PFSK-1 (cell line): ENCODE results near the gene MAST4.

ENCODE experiments used
- FOXP2 ChIP-seq: optimal IDR thresholded peaks from 2 replicates; pipeline ENCODE3; 2011; ENCODE audit warnings: borderline replicate concordance, control low read depth, inconsistent platforms; ENCODE audit not compliant: insufficient read depth; ENCODE audit errors: extremely low read length, extremely low read depth
- POLR2AphosphoS5 ChIP-seq: IDR thresholded peaks from 2 replicates; pipeline ENCODE4 v1.6.1; 2012; ENCODE audit warnings: low read depth, mild to moderate bottlenecking, control low read depth, low read length, moderate library complexity
- REST ChIP-seq, 2 experiments: IDR thresholded peaks; 2 replicates each; pipeline versions ENCODE4 v1.6.1 to v1.8.0; 2011 to 2012; ENCODE audit warnings: low read depth in 2 of 2, low read length in 2 of 2, control low read depth in 1 of 2, inconsistent platforms in 1 of 2, mild to moderate bottlenecking in 1 of 2, moderate library complexity in 1 of 2; ENCODE audit not compliant: insufficient read depth in 1 of 2
- SIN3A ChIP-seq: IDR thresholded peaks from 2 replicates; pipeline ENCODE4 v1.6.1; 2012; ENCODE audit warnings: mild to moderate bottlenecking, low read length, moderate library complexity, borderline replicate concordance; ENCODE audit not compliant: insufficient read depth
- TAF1 ChIP-seq: IDR thresholded peaks from 2 replicates; pipeline ENCODE4 v1.6.1; 2012; ENCODE audit warnings: low read length, control low read depth, borderline replicate concordance; ENCODE audit not compliant: insufficient read depth

Gene MAST4

GRCh38 chr5:67160985-67161384 is 564.8 kb downstream of the MAST4 start:
- TF ChIP-seq FOXP2 (no peak), TAF1 (no peak), REST (IDR thresholded peaks at IDR 0.05; ENCODE audit: insufficient read depth in 1 of 2, low read depth in 2 of 2, low read length in 2 of 2) (no peak), SIN3A (no peak), POLR2AphosphoS5 (no peak)

GRCh38 chr5:67161767-67162166 is 565.6 kb downstream of the MAST4 start:
- no peak for TF ChIP-seq SIN3A

- no peak for TF ChIP-seq FOXP2
These were observed 567.1 kb downstream of the MAST4 start for GRCh38 chr5:67163231-67163756.

GRCh38 chr5:67163863-67164595 is 567.8 kb downstream of the MAST4 start:
- TF ChIP-seq POLR2AphosphoS5 (no peak), SIN3A (no peak), TAF1 (no peak), FOXP2 (no peak), REST (IDR thresholded peaks at IDR 0.05; ENCODE audit: insufficient read depth in 1 of 2, low read depth in 2 of 2, low read length in 2 of 2) (no peak)

- TF ChIP-seq REST (IDR thresholded peaks at IDR 0.05; ENCODE audit: insufficient read depth in 1 of 2, low read depth in 2 of 2, low read length in 2 of 2), result no peak
- TF ChIP-seq POLR2AphosphoS5, result no peak
- TF ChIP-seq SIN3A, result no peak
- TF ChIP-seq FOXP2, result no peak
- TF ChIP-seq TAF1, result no peak
These were observed 568.8 kb downstream of the MAST4 start for GRCh38 chr5:67164856-67165525.

GRCh38 chr5:67165526-67166459 is 569.6 kb downstream of the MAST4 start:
- TF ChIP-seq FOXP2 (no peak), REST (IDR thresholded peaks at IDR 0.05; ENCODE audit: insufficient read depth in 1 of 2, low read depth in 2 of 2, low read length in 2 of 2) (no peak), SIN3A (no peak), TAF1 (no peak), POLR2AphosphoS5 (no peak)
